HEK293 (cell line): ENCODE results near the gene RBM4B.

Source experiments
- BCL11B ChIP-seq: fragments of 450-650 bp; formaldehyde crosslinking; IDR thresholded peaks from 2 replicates; pipeline ENCODE4 v1.5.1; 2016; ENCODE audit warnings: low read depth, missing biosample characterization, missing genetic modification characterization
- GFI1B ChIP-seq: fragments of 450-650 bp; formaldehyde crosslinking; IDR thresholded peaks from 2 replicates; pipeline ENCODE4 v1.5.1; 2016; ENCODE audit warnings: missing biosample characterization, missing genetic modification characterization
- HOXC10 ChIP-seq: sonication (generic); formaldehyde crosslinking; IDR thresholded peaks from 2 replicates; pipeline ENCODE4 v1.8.1; 2023; ENCODE audit warnings: mild to moderate bottlenecking, missing genetic modification reagents
- KLF16 ChIP-seq: fragments of 450-650 bp; formaldehyde crosslinking; IDR thresholded peaks from 2 replicates; pipeline ENCODE4 v1.5.1; 2017; ENCODE audit warnings: missing biosample characterization, missing genetic modification characterization
- KLF7 ChIP-seq: fragments of 450-650 bp; formaldehyde crosslinking; IDR thresholded peaks from 2 replicates; pipeline ENCODE4 v1.5.1; 2016; ENCODE audit warnings: missing biosample characterization, missing genetic modification characterization, borderline replicate concordance
- ZBTB1 ChIP-seq: fragments of 450-650 bp; formaldehyde crosslinking; IDR thresholded peaks from 2 replicates; pipeline ENCODE4 v1.5.1; 2016; ENCODE audit warnings: missing biosample characterization, missing genetic modification characterization
- ZBTB11 ChIP-seq: fragments of 450-650 bp; formaldehyde crosslinking; conservative IDR thresholded peaks from 2 replicates; pipeline ENCODE4 v1.5.1; 2016; ENCODE audit warnings: low read depth, missing biosample characterization, missing genetic modification characterization
- ZBTB17 ChIP-seq: fragments of 450-650 bp; formaldehyde crosslinking; IDR thresholded peaks from 2 replicates; pipeline ENCODE4 v1.5.1; 2016; ENCODE audit warnings: missing biosample characterization, missing genetic modification characterization
- ZBTB20 ChIP-seq: fragments of 450-650 bp; formaldehyde crosslinking; IDR thresholded peaks from 2 replicates; pipeline ENCODE4 v1.5.1; 2016; ENCODE audit warnings: missing biosample characterization, missing genetic modification characterization
- ZBTB44 ChIP-seq: fragments of 450-650 bp; IDR thresholded peaks from 2 replicates; pipeline ENCODE4 v1.5.1; 2018; ENCODE audit warnings: missing biosample characterization, mild to moderate bottlenecking, missing genetic modification characterization
- ZBTB7A ChIP-seq: fragments of 450-650 bp; formaldehyde crosslinking; IDR thresholded peaks from 2 replicates; pipeline ENCODE4 v1.5.1; 2016; ENCODE audit warnings: low read depth, missing biosample characterization, missing genetic modification characterization
- ZNF112 ChIP-seq: fragments of 450-650 bp; formaldehyde crosslinking; IDR thresholded peaks from 2 replicates; pipeline ENCODE4 v1.5.0; 2017; ENCODE audit warnings: missing biosample characterization, missing genetic modification characterization
- ZNF175 ChIP-seq: fragments of 450-650 bp; formaldehyde crosslinking; IDR thresholded peaks from 2 replicates; pipeline ENCODE4 v1.5.1; 2016; ENCODE audit warnings: missing biosample characterization, missing genetic modification characterization
- ZNF239 ChIP-seq: fragments of 450-650 bp; formaldehyde crosslinking; IDR thresholded peaks from 2 replicates; pipeline ENCODE4 v1.5.1; 2016; ENCODE audit warnings: missing biosample characterization, missing genetic modification characterization
- ZNF335 ChIP-seq: fragments of 450-650 bp; formaldehyde crosslinking; conservative IDR thresholded peaks from 2 replicates; pipeline ENCODE4 v1.5.1; 2016; ENCODE audit warnings: missing biosample characterization, missing genetic modification characterization
- ZNF394 ChIP-seq: fragments of 450-650 bp; formaldehyde crosslinking; IDR thresholded peaks from 2 replicates; pipeline ENCODE4 v1.5.1; 2016; ENCODE audit warnings: missing biosample characterization, missing genetic modification characterization, mild to moderate bottlenecking, moderate library complexity, borderline replicate concordance
- ZNF549 ChIP-seq: fragments of 450-650 bp; IDR thresholded peaks from 2 replicates; pipeline ENCODE4 v1.5.1; 2018; ENCODE audit warnings: missing biosample characterization, missing genetic modification characterization, mild to moderate bottlenecking, inconsistent platforms, moderate library complexity
- ZNF561 ChIP-seq: fragments of 450-650 bp; IDR thresholded peaks from 2 replicates; pipeline ENCODE4 v1.5.1; 2018; ENCODE audit warnings: missing biosample characterization, missing genetic modification characterization, borderline replicate concordance
- ZNF600 ChIP-seq: fragments of 450-650 bp; formaldehyde crosslinking; IDR thresholded peaks from 2 replicates; pipeline ENCODE4 v1.5.1; 2016; ENCODE audit warnings: missing biosample characterization, missing genetic modification characterization
- ZNF624 ChIP-seq: fragments of 450-650 bp; formaldehyde crosslinking; IDR thresholded peaks from 2 replicates; pipeline ENCODE4 v1.5.1; 2017; ENCODE audit warnings: missing biosample characterization, missing genetic modification characterization
- ZNF704 ChIP-seq: fragments of 450-650 bp; formaldehyde crosslinking; IDR thresholded peaks from 2 replicates; pipeline ENCODE4 v1.5.1; 2016; ENCODE audit warnings: missing biosample characterization, missing genetic modification characterization
- ZNF776 ChIP-seq: fragments of 450-650 bp; formaldehyde crosslinking; IDR thresholded peaks from 2 replicates; pipeline ENCODE4 v1.5.0; 2017; ENCODE audit warnings: missing biosample characterization, missing genetic modification characterization, borderline replicate concordance
- ZNF777 ChIP-seq: fragments of 450-650 bp; formaldehyde crosslinking; IDR thresholded peaks from 2 replicates; pipeline ENCODE4 v1.5.1; 2017; ENCODE audit warnings: missing biosample characterization, missing genetic modification characterization, borderline replicate concordance
- ZNF785 ChIP-seq: fragments of 450-650 bp; formaldehyde crosslinking; IDR thresholded peaks from 2 replicates; pipeline ENCODE4 v1.5.1; 2016; ENCODE audit warnings: missing biosample characterization, missing genetic modification characterization
- ZSCAN16 ChIP-seq: fragments of 450-650 bp; formaldehyde crosslinking; IDR thresholded peaks from 2 replicates; pipeline ENCODE4 v1.5.1; 2016; ENCODE audit warnings: missing biosample characterization, missing genetic modification characterization
- TF ChIP-seq, protein P1 (sequence below): fragments of 450-650 bp; formaldehyde crosslinking; IDR thresholded peaks from 2 replicates; pipeline ENCODE4 v1.5.1; 2016; ENCODE audit warnings: missing biosample characterization, missing genetic modification characterization
- TF ChIP-seq, protein P2 (sequence below): fragments of 450-650 bp; formaldehyde crosslinking; IDR thresholded peaks from 2 replicates; pipeline ENCODE4 v1.5.1; 2016; ENCODE audit warnings: missing biosample characterization, missing genetic modification characterization

The RBM4B gene

DNA sequence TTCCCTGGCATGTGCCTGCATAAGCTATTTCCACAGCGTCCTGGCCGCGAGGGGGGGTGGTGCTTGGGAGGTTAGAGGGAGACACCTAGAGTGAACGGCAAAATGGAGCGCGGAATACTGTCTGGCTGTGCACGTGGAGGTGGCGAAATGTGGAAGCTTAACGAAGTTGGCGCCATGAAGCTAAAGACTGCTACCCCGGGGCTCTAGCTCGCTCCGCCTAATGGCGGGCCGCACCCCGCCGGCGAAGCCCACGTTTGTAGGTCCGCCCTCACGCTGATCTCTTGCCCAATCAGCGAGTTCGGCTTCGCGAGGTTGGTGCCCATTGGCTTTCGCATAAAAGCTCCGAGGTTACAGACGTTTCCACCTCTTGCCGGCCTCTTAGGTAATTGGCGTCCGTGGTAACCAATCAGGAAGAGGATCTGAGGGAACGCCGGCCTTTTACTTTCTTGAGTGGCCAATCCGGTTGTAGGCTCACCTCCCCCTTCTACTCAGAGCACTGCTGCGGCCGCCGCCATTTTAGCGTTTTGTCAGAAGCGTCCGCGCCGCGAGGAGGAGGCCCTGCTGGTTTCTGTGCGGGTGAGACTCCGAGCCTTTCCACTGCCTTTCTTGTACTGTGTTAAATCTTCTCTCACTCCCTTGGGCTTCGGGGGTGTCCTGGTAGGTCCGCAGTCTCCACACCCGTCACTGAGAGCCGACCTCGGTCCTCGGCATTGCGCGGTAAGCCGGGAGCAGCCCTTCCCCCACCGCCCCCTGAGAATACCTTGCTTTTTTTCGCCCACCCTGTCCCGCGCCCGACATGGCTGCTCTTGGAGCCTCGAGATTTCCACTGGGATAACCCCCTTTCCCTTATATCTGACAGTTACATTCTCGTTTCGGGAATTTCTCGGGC is 39.3 kb downstream of the RBM4B start, which contains the start of gene RBM4 (continued):
- TF ChIP-seq ZNF785 (no peak), ZBTB17 (tag by site-specific recombination) (peak; percentile 58), ZNF624 (tag by site-specific recombination) (no peak), ZNF335 (tag by site-specific recombination) (peak; percentile 90), ZBTB1 (no peak), ZNF600 (tag by site-specific recombination) (no peak), ZBTB44 (tag by site-specific recombination) (no peak), ZNF777 (no peak), ZNF394 (peak; percentile 24; the same call in 1 of the 2 replicates), ZNF561 (tag by site-specific recombination) (no peak), ZNF112 (tag by site-specific recombination) (no peak), GFI1B (no peak), KLF16 (tag by site-specific recombination) (peak; percentile 65; the same call in 1 of the 2 replicates), ZBTB7A (tag by site-specific recombination) (0 out of 2 replicates have a peak, but pooled peaks have one; percentile 62), ZNF239 (tag by site-specific recombination) (no peak), ZBTB20 (tag by site-specific recombination) (no peak), ZSCAN16 (tag by site-specific recombination) (no peak), ZBTB11 (no peak), BCL11B (tag by site-specific recombination) (no peak), KLF7 (tag by site-specific recombination) (0 out of 2 replicates have a peak, but pooled peaks have one; percentile 38), ZNF549 (tag by site-specific recombination) (no peak), ZNF175 (tag by site-specific recombination) (no peak), ZNF704 (tag by site-specific recombination) (no peak), HOXC10 (CRISPR knock-in tag) (no peak), ZNF776 (tag by site-specific recombination) (no peak)
- TF ChIP-seq, protein P1, sequence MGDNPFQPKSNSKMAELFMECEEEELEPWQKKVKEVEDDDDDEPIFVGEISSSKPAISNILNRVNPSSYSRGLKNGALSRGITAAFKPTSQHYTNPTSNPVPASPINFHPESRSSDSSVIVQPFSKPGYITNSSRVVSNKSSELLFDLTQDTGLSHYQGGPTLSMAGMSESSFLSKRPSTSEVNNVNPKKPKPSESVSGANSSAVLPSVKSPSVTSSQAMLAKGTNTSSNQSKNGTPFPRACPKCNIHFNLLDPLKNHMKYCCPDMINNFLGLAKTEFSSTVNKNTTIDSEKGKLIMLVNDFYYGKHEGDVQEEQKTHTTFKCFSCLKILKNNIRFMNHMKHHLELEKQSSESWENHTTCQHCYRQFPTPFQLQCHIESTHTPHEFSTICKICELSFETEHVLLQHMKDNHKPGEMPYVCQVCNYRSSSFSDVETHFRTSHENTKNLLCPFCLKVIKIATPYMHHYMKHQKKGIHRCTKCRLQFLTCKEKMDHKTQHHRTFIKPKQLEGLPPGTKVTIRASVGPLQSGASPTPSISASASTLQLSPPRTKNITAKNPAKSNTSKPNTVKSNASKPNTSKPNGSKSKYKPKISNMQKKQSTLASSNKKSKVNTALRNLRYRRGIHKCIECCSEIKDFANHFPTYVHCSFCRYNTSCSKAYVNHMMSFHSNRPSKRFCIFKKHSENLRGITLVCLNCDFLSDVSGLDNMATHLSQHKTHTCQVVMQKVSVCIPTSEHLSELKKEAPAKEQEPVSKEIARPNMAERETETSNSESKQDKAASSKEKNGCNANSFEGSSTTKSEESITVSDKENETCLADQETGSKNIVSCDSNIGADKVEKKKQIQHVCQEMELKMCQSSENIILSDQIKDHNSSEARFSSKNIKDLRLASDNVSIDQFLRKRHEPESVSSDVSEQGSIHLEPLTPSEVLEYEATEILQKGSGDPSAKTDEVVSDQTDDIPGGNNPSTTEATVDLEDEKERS: 0 out of 2 replicates have a peak, but pooled peaks have one; percentile 49
- TF ChIP-seq, protein P2, sequence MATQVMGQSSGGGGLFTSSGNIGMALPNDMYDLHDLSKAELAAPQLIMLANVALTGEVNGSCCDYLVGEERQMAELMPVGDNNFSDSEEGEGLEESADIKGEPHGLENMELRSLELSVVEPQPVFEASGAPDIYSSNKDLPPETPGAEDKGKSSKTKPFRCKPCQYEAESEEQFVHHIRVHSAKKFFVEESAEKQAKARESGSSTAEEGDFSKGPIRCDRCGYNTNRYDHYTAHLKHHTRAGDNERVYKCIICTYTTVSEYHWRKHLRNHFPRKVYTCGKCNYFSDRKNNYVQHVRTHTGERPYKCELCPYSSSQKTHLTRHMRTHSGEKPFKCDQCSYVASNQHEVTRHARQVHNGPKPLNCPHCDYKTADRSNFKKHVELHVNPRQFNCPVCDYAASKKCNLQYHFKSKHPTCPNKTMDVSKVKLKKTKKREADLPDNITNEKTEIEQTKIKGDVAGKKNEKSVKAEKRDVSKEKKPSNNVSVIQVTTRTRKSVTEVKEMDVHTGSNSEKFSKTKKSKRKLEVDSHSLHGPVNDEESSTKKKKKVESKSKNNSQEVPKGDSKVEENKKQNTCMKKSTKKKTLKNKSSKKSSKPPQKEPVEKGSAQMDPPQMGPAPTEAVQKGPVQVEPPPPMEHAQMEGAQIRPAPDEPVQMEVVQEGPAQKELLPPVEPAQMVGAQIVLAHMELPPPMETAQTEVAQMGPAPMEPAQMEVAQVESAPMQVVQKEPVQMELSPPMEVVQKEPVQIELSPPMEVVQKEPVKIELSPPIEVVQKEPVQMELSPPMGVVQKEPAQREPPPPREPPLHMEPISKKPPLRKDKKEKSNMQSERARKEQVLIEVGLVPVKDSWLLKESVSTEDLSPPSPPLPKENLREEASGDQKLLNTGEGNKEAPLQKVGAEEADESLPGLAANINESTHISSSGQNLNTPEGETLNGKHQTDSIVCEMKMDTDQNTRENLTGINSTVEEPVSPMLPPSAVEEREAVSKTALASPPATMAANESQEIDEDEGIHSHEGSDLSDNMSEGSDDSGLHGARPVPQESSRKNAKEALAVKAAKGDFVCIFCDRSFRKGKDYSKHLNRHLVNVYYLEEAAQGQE (tag by site-specific recombination): no peak
